ENCODE measurements around the gene TFPI. TPM values are rescaled to one million over a fixed set of nuclear protein-coding genes. Genes with fewer than 3 reads are reported as not detected.

The TFPI gene
- total RNA-seq, 1 experiment from 2014 or later, result 29.1 TPM

GRCh38 chr2:187469538-187469937 is 84.7 kb downstream of the TFPI start:
- Histone ChIP-seq H3K79me2 (ENCODE audit: insufficient read depth, low read length) (no peaks in the 10 kb centered on the region), H3K27ac (ENCODE audit: low read depth, low read length) (no peak overlapping the region), H3K4me1 (ENCODE audit: control insufficient read depth in 1 of 2, insufficient read depth in 2 of 2, low read length in 2 of 2) (no peaks in the 10 kb centered on the region), H3K9me3 (ENCODE audit: control insufficient read depth in 1 of 2, insufficient read depth in 1 of 2, low read depth in 1 of 2, low read length in 2 of 2) (no peaks in the 10 kb centered on the region), H2AFZ (ENCODE audit: low read depth, low read length, poor library complexity, severe bottlenecking) (no peak overlapping the region), H3K27me3 (ENCODE audit: insufficient read depth, low read length) (no peaks in the 10 kb centered on the region), H3K36me3 (ENCODE audit: control insufficient read depth in 1 of 2, insufficient read depth in 2 of 2, low read length in 2 of 2) (no peaks in the 10 kb centered on the region), H3K4me3 (replicated peaks in 1 of 2; ENCODE audit: low read depth in 1 of 2, low read length in 2 of 2) (no peak overlapping the region), H3K9ac (ENCODE audit: low read length) (no peak overlapping the region), H4K20me1 (ENCODE audit: insufficient read depth) (no peaks in the 10 kb centered on the region), H3K4me2 (ENCODE audit: low read length) (no peak overlapping the region), H3K9me2 (ENCODE audit: insufficient read depth) (no peaks in the 10 kb centered on the region)
- TF ChIP-seq POLR2A (IDR thresholded peaks at IDR 0.05; ENCODE audit: borderline replicate concordance, extremely low read depth, insufficient read depth, insufficient read length), result no peak
- TF ChIP-seq CBX3 (IDR thresholded peaks at IDR 0.05; ENCODE audit: low read depth), result no peak
- no peak for TF ChIP-seq SIN3A (IDR thresholded peaks at IDR 0.05; ENCODE audit: low read depth)
- no peak for TF ChIP-seq FOSL1 (IDR thresholded peaks at IDR 0.05; ENCODE audit: low read depth)
- no peak for ATAC-seq
- DNase-seq (ENCODE audit: low read depth, low spot score), result no peak
- ChIA-PET RAD21 (ENCODE audit: low non-redundant PET in 1 of 2, low total read pairs in 2 of 2, uncharacterized antibody in 2 of 2, unreplicated experiment in 2 of 2) (no interaction called here), CTCF (no interaction called here), POLR2A (no interaction called here)
- BruUV-seq (replicated peaks), result no TSS peak
- intact Hi-C loops (cut with micrococcal nuclease), result no loop called here

GRCh38 chr2:187468262-187468661 is 86.0 kb downstream of the TFPI start:
- ChIA-PET RAD21 (ENCODE audit: low non-redundant PET in 1 of 2, low total read pairs in 2 of 2, uncharacterized antibody in 2 of 2, unreplicated experiment in 2 of 2) (no interaction called here), CTCF (no interaction called here), POLR2A (no interaction called here)
- no peaks in the 10 kb centered on the region for H3K4me1 ChIP-seq (ENCODE audit: control insufficient read depth in 1 of 2, insufficient read depth in 2 of 2, low read length in 2 of 2)
- no TSS peak for BruUV-seq (replicated peaks)
- no peak overlapping the region for H3K27ac ChIP-seq (ENCODE audit: low read depth, low read length)
- intact Hi-C loops (cut with micrococcal nuclease), result no loop called here
- H2AFZ ChIP-seq (ENCODE audit: low read depth, low read length, poor library complexity, severe bottlenecking), result no peak overlapping the region
- DNase-seq (ENCODE audit: low read depth, low spot score) (no peak), ATAC-seq (no peak)
- H3K79me2 ChIP-seq (ENCODE audit: insufficient read depth, low read length), result no peaks in the 10 kb centered on the region
- no peak overlapping the region for H3K4me3 ChIP-seq (replicated peaks in 1 of 2; ENCODE audit: low read depth in 1 of 2, low read length in 2 of 2)
- no peaks in the 10 kb centered on the region for H3K9me3 ChIP-seq (ENCODE audit: control insufficient read depth in 1 of 2, insufficient read depth in 1 of 2, low read depth in 1 of 2, low read length in 2 of 2)
- no peak overlapping the region for H3K9ac ChIP-seq (ENCODE audit: low read length)
- no peaks in the 10 kb centered on the region for H3K9me2 ChIP-seq (ENCODE audit: insufficient read depth)
- no peaks in the 10 kb centered on the region for H3K36me3 ChIP-seq (ENCODE audit: control insufficient read depth in 1 of 2, insufficient read depth in 2 of 2, low read length in 2 of 2)
- no peaks in the 10 kb centered on the region for H3K27me3 ChIP-seq (ENCODE audit: insufficient read depth, low read length)
- no peak overlapping the region for H3K4me2 ChIP-seq (ENCODE audit: low read length)
- TF ChIP-seq SRF (IDR thresholded peaks at IDR 0.05; ENCODE audit: low read depth) (no peak), ZNF274 (IDR thresholded peaks at IDR 0.05; ENCODE audit: low read depth, low read length) (no peak), CTCF (IDR thresholded peaks at IDR 0.05 in 2 of 3, conservative IDR thresholded peaks at IDR 0.05 in 1 of 3; ENCODE audit: borderline replicate concordance in 1 of 3, insufficient read depth in 1 of 3, low read depth in 2 of 3, low read length in 2 of 3) (no peak), EZH2phosphoT487 (IDR thresholded peaks at IDR 0.05; ENCODE audit: borderline replicate concordance) (no peak), FOSL1 (IDR thresholded peaks at IDR 0.05; ENCODE audit: low read depth) (no peak), CBX3 (IDR thresholded peaks at IDR 0.05; ENCODE audit: low read depth) (no peak), YY1 (IDR thresholded peaks at IDR 0.05; ENCODE audit: extremely low read depth, insufficient replicate concordance, low read depth, low read length) (no peak), SIN3A (IDR thresholded peaks at IDR 0.05; ENCODE audit: low read depth) (no peak), ZFX (IDR thresholded peaks at IDR 0.05) (no peak), RAD21 (IDR thresholded peaks at IDR 0.05; ENCODE audit: low read depth) (no peak)
- no peaks in the 10 kb centered on the region for H4K20me1 ChIP-seq (ENCODE audit: insufficient read depth)

All from HCT116 (cell line).